GM12878 (cell line): ENCODE data around the gene DDX23. TPM values are rescaled to one million over a fixed set of nuclear protein-coding genes. Genes with fewer than 3 reads are reported as not detected.

ENCODE experiments used
- BCLAF1 ChIP-seq: fragments of 450-650 bp; IDR thresholded peaks from 2 replicates; pipeline ENCODE4 v1.6.1; 2017; ENCODE audit warnings: antibody characterized with exemption, mild to moderate bottlenecking, moderate library complexity
- CEBPZ ChIP-seq: fragments of 150-350 bp; IDR thresholded peaks from 2 replicates; pipeline ENCODE4 v1.6.1; 2016; ENCODE audit warnings: low read depth, low read length
- DPF2 ChIP-seq: fragments of 450-650 bp; IDR thresholded peaks from 2 replicates; pipeline ENCODE4 v1.6.1; 2017; ENCODE audit warnings: mild to moderate bottlenecking
- E2F8 ChIP-seq: fragments of 450-650 bp; IDR thresholded peaks from 2 replicates; pipeline ENCODE4 v1.6.1; 2018; ENCODE audit warnings: mild to moderate bottlenecking, low read depth, moderate library complexity; ENCODE audit not compliant: partially characterized antibody
- LARP7 ChIP-seq: fragments of 450-650 bp; IDR thresholded peaks from 2 replicates; pipeline ENCODE4 v1.6.1; 2017; ENCODE audit warnings: mild to moderate bottlenecking
- MEF2A ChIP-seq: IDR thresholded peaks from 2 replicates; pipeline ENCODE4 v1.6.1; 2011; ENCODE audit warnings: low read depth, mild to moderate bottlenecking, low read length, moderate library complexity; ENCODE audit not compliant: insufficient read depth
- TCF12 ChIP-seq: IDR thresholded peaks from 2 replicates; pipeline ENCODE4 v1.6.1; 2011; ENCODE audit warnings: low read depth, mild to moderate bottlenecking, low read length
- ZBTB33 ChIP-seq: fragments of 450-650 bp; IDR thresholded peaks from 2 replicates; pipeline ENCODE4 v1.6.1; 2017; ENCODE audit warnings: mild to moderate bottlenecking
- polyA plus RNA-seq, 11 experiments: library from polyadenylated mRNA; depleted of rRNA in 4 of 11; unstranded in 6 of 11; stranded (reverse) in 5 of 11; fragments of >200 nt; fragmentation: Nextera tagmentation in 4 of 11; fragmentation: Illumina TruSeq in 1 of 11; extraction: Ambion mirVana in 4 of 11; extraction: Trizol in 1 of 11; gene quantifications; 1 replicate in 1 of 11; 2 replicates in 10 of 11; pipeline versions ENCODE4 v1.2.1 to v1.2.3, GENCODE V29; 2011 to 2016; ENCODE audit warnings: inconsistent platforms in 2 of 11, missing spikeins in 2 of 11, low read depth in 1 of 11
- total RNA-seq, 4 experiments: library from RNA; depleted of rRNA in 3 of 4; stranded (reverse); fragments of >200 nt in 3 of 4; fragmentation: Illumina TruSeq in 1 of 4; extraction: Trizol in 1 of 4; gene quantifications; 2 replicates each; pipeline versions ENCODE4 v1.2.1 to v1.2.3, GENCODE V29; 2013 to 2021

DDX23 gene
- total and polyA plus RNA-seq, 10 of the 15 experiments (the other 5 are each of a cell fraction or from before 2014, with no cell fraction given): 25.8 to 107 (median 77.4) TPM

GRCh38 chr12:48862760-48863159, 10.8 kb upstream of the DDX23 start (continued):
- TF ChIP-seq MEF2A (no peak), ZBTB33 (no peak), TCF12 (no peak), DPF2 (no peak), BCLAF1 (no peak), E2F8 (no peak), CEBPZ (no peak), LARP7 (no peak)
- TF ChIP-seq, all 136 proteins: peak for 0
